Measurements from ENCODE around the gene NEDD4L. TPM values are rescaled to one million over a fixed set of nuclear protein-coding genes. Genes with fewer than 3 reads are reported as not detected.

NEDD4L gene
- total and polyA plus RNA-seq, 3 donors from 2014 or later, result 14.3 to 43.1 (median 42.7) TPM

- no peaks in the 10 kb centered on the region for H3K9me3 ChIP-seq
- WGBS, 2 donors, result 41 to 48% methylated on average over 4 of the region's 4 CpGs
- no peak overlapping the region for H3K27ac ChIP-seq
- TF ChIP-seq POLR2A (IDR thresholded peaks at IDR 0.05) (no peak), CTCF (IDR thresholded peaks at IDR 0.05) (no peak)
- H3K36me3 ChIP-seq (ENCODE audit: low read depth, missing control alignments), result no peaks in the 10 kb centered on the region
- no peaks in the 10 kb centered on the region for H3K27me3 ChIP-seq
- no peak overlapping the region for H3K4me3 ChIP-seq
- intact Hi-C loops (cut with DNase I; ENCODE audit: low total_unique reads), result loop anchor here (10.0 kb wide), 1 partner anchor 453 kb away; no protein-coding TSS in a partner anchor
- H3K4me1 ChIP-seq, result no peaks in the 10 kb centered on the region
- DNase-seq, result no peak
Measured at GRCh38 chr18:58041633-58042032, 2.4 kb upstream of the NEDD4L start.

DNA sequence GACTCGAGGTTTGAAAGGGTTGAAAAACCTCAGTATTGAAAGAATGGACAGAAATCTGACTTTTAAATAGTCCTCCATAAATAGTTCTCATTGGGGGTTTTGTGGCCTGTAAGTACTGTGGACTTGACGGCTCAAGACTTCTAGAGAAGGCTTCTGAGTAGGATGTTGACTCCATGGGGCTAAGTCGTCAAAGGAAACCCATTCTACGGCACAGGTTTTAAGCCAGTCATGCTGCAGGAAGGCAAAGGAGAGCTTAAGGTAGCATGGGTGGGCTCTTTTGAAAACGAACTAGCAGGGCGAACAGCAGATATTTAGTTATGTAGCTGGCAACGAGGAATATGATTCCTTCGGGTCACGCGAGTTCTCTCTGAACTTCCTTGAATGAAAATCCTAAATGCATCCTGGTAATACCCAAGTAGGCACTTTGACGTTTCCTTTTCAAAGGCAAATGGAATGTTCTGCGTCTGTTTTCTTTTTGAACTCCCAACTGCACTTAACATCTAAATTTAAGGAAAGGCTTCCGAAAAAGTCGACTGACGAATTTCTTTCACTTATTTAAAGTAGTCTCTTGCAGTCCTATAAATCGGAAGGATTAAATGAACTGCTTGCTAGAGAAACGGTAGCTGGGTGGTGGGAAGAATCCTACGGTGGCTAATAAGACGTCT lies 1.1 kb upstream of the NEDD4L start:
- H3K4me1 ChIP-seq, result no peaks in the 10 kb centered on the region
- H3K4me3 ChIP-seq, result peak overlapping the region; percentile 71 to 75
- no peaks in the 10 kb centered on the region for H3K36me3 ChIP-seq (ENCODE audit: low read depth, missing control alignments)
- no peak for DNase-seq
- H3K9me3 ChIP-seq, result no peaks in the 10 kb centered on the region
- H3K27ac ChIP-seq, result no peak overlapping the region
- intact Hi-C loops (cut with DNase I; ENCODE audit: low total_unique reads), result loop anchor here (10.0 kb wide), 1 partner anchor 452 kb away; no protein-coding TSS in a partner anchor
- WGBS, 2 donors, result 6 to 7% methylated on average over 19 of the region's 19 CpGs
- TF ChIP-seq POLR2A (IDR thresholded peaks at IDR 0.05), result no peak
- no peak for TF ChIP-seq CTCF (IDR thresholded peaks at IDR 0.05)
- no peaks in the 10 kb centered on the region for H3K27me3 ChIP-seq

- TF ChIP-seq CTCF (IDR thresholded peaks at IDR 0.05) (peak in 2 of 3 experiments; percentile 2 to 13), POLR2A (IDR thresholded peaks at IDR 0.05) (no peak)
- peak; percentile 34 for DNase-seq
- no peaks in the 10 kb centered on the region for H3K9me3 ChIP-seq
- H3K36me3 ChIP-seq (ENCODE audit: low read depth, missing control alignments), result no peaks in the 10 kb centered on the region
- H3K27me3 ChIP-seq, result no peaks in the 10 kb centered on the region
- no peaks in the 10 kb centered on the region for H3K4me1 ChIP-seq
- H3K27ac ChIP-seq, result peak overlapping the region; percentile 8 to 84
- intact Hi-C loops (cut with DNase I; ENCODE audit: low total_unique reads), result loop anchor here (10.0 kb wide), 1 partner anchor 450 kb away; no protein-coding TSS in a partner anchor
- WGBS, 2 donors, result 0 to 1% methylated on average over 15 to 45 of the region's 94 CpGs
- H3K4me3 ChIP-seq, result peak overlapping the region; percentile 71 to 75
Measured at GRCh38 chr18:58044370-58045241, 580 bp downstream of the NEDD4L start.

GRCh38 chr18:58045242-58046092 lies 1.4 kb downstream of the NEDD4L start:
- peak; percentile 23 for DNase-seq
- WGBS, 2 donors, result 2 to 4% methylated on average over 33 of the region's 33 CpGs

More at GRCh38 chr18:58045242-58046092, 1.4 kb downstream of the NEDD4L start:
- intact Hi-C loops (cut with DNase I; ENCODE audit: low total_unique reads), result loop anchor here (10.0 kb wide), 1 partner anchor 449 kb away; no protein-coding TSS in a partner anchor
- Histone ChIP-seq H3K4me3 (peak overlapping the region; percentile 71 to 75), H3K4me1 (no peaks in the 10 kb centered on the region), H3K9me3 (no peaks in the 10 kb centered on the region), H3K27ac (peak overlapping the region; percentile 8 to 84), H3K36me3 (ENCODE audit: low read depth, missing control alignments) (no peaks in the 10 kb centered on the region), H3K27me3 (no peaks in the 10 kb centered on the region)
- no peak for TF ChIP-seq CTCF (IDR thresholded peaks at IDR 0.05)
- TF ChIP-seq POLR2A (IDR thresholded peaks at IDR 0.05), result no peak

All from testis (tissue), 3 donors.